Stimulated activated memory B cell treated with anti-CD40 and anti-IgM and Interleukin-4, amounts not matched to agents 10 μg/mL and 1 μg/mL and 100 μg/mL, for 72 hours (primary cell): ENCODE results near the gene SCN4B.

Experiments used
- ATAC-seq: fragments of 150-1000 bp; cut with Tn5 transposase; 2 replicates; pipeline ENCODE4 v1.10.0; 2021
- H3K27ac Mint-ChIP-seq: one replicate; pipeline ENCODE4 v1.8.0; 2022; ENCODE audit warnings: mild to moderate bottlenecking, mixed read lengths
- H3K27me3 Mint-ChIP-seq: one replicate; pipeline ENCODE4 v1.8.0; 2022; ENCODE audit warnings: mixed read lengths
- H3K36me3 Mint-ChIP-seq: one replicate; pipeline ENCODE4 v1.8.0; 2022; ENCODE audit warnings: mixed read lengths
- H3K4me1 Mint-ChIP-seq: one replicate; pipeline ENCODE4 v1.8.0; 2022; ENCODE audit warnings: mixed read lengths
- H3K4me3 Mint-ChIP-seq: one replicate; pipeline ENCODE4 v1.8.0; 2022; ENCODE audit warnings: mild to moderate bottlenecking, moderate library complexity, mixed read lengths
- H3K9me3 Mint-ChIP-seq: one replicate; pipeline ENCODE4 v1.8.0; 2022; ENCODE audit warnings: mixed read lengths

Gene SCN4B

GRCh38 chr11:118180300-118180703, 27.7 kb upstream of the SCN4B start:
- Mint-ChIP-seq H3K4me1 (no peaks in the 10 kb centered on the region), H3K27ac (no peak overlapping the region), H3K36me3 (no peaks in the 10 kb centered on the region), H3K9me3 (peaks cover 2% of the 10 kb centered on the region), H3K27me3 (peaks cover 55% of the 10 kb centered on the region), H3K4me3 (no peak overlapping the region)
- ATAC-seq: peak; percentile 16

GRCh38 chr11:118176778-118177134, 24.1 kb upstream of the SCN4B start:
- Mint-ChIP-seq H3K9me3 (no peaks in the 10 kb centered on the region), H3K4me3 (no peak overlapping the region), H3K27me3 (peaks cover 62% of the 10 kb centered on the region), H3K36me3 (no peaks in the 10 kb centered on the region), H3K4me1 (no peaks in the 10 kb centered on the region), H3K27ac (no peak overlapping the region)
- no peak for ATAC-seq

GRCh38 chr11:118175993-118176777, 23.6 kb upstream of the SCN4B start, which contains the start of gene SCN2B:
Gene SCN2B, minus strand, starts transcription at chr11:118176639. Its CDS starts 208 bp downstream, at chr11:118176431.
- ATAC-seq: no peak
- Mint-ChIP-seq H3K27me3 (peaks cover 58% of the 10 kb centered on the region), H3K27ac (no peak within 1 kb of the TSS), H3K36me3 (no peaks in the 10 kb centered on the region), H3K4me1 (no peaks in the 10 kb centered on the region), H3K9me3 (no peaks in the 10 kb centered on the region), H3K4me3 (no peak within 1 kb of the TSS)

- Mint-ChIP-seq H3K9me3 (no peaks in the 10 kb centered on the region), H3K4me3 (no peak overlapping the region), H3K27ac (no peak overlapping the region), H3K27me3 (peaks cover 58% of the 10 kb centered on the region), H3K36me3 (no peaks in the 10 kb centered on the region), H3K4me1 (no peaks in the 10 kb centered on the region)
- ATAC-seq: no peak
Measured at GRCh38 chr11:118175031-118175992, 22.7 kb upstream of the SCN4B start.

GRCh38 chr11:118174006-118174567, 21.5 kb upstream of the SCN4B start:
- ATAC-seq: no peak
- peaks cover 58% of the 10 kb centered on the region for H3K27me3 Mint-ChIP-seq

GRCh38 chr11:118172356-118172755, 19.7 kb upstream of the SCN4B start:
- Mint-ChIP-seq H3K27me3 (peaks cover 64% of the 10 kb centered on the region), H3K36me3 (no peaks in the 10 kb centered on the region), H3K4me3 (no peak overlapping the region), H3K27ac (no peak overlapping the region), H3K4me1 (no peaks in the 10 kb centered on the region), H3K9me3 (no peaks in the 10 kb centered on the region)
- no peak for ATAC-seq

More at GRCh38 chr11:118174006-118174567, 21.5 kb upstream of the SCN4B start:
- no peak overlapping the region for H3K27ac Mint-ChIP-seq
- no peaks in the 10 kb centered on the region for H3K9me3 Mint-ChIP-seq
- H3K4me3 Mint-ChIP-seq: no peak overlapping the region
- H3K36me3 Mint-ChIP-seq: no peaks in the 10 kb centered on the region
- no peaks in the 10 kb centered on the region for H3K4me1 Mint-ChIP-seq

- Mint-ChIP-seq H3K9me3 (no peaks in the 10 kb centered on the region), H3K27me3 (peaks cover 66% of the 10 kb centered on the region), H3K36me3 (no peaks in the 10 kb centered on the region), H3K27ac (no peak overlapping the region), H3K4me3 (no peak overlapping the region), H3K4me1 (no peaks in the 10 kb centered on the region)
- peak; percentile 61 for ATAC-seq
Measured at GRCh38 chr11:118171269-118172062, 18.8 kb upstream of the SCN4B start.

- no peak overlapping the region for H3K27ac Mint-ChIP-seq
- H3K36me3 Mint-ChIP-seq: no peaks in the 10 kb centered on the region
- H3K27me3 Mint-ChIP-seq: peaks cover 65% of the 10 kb centered on the region
- H3K9me3 Mint-ChIP-seq: no peaks in the 10 kb centered on the region
- no peaks in the 10 kb centered on the region for H3K4me1 Mint-ChIP-seq
- no peak for ATAC-seq
- H3K4me3 Mint-ChIP-seq: no peak overlapping the region
Measured at GRCh38 chr11:118170882-118171268, 18.3 kb upstream of the SCN4B start.

GRCh38 chr11:118170231-118170630, 17.6 kb upstream of the SCN4B start:
- no peak for ATAC-seq
- no peak overlapping the region for H3K4me3 Mint-ChIP-seq
- H3K27me3 Mint-ChIP-seq: peaks cover 58% of the 10 kb centered on the region
- H3K9me3 Mint-ChIP-seq: no peaks in the 10 kb centered on the region
- no peaks in the 10 kb centered on the region for H3K36me3 Mint-ChIP-seq
- H3K27ac Mint-ChIP-seq: no peak overlapping the region
- no peaks in the 10 kb centered on the region for H3K4me1 Mint-ChIP-seq

GRCh38 chr11:118169300-118170140, 16.9 kb upstream of the SCN4B start:
- Mint-ChIP-seq H3K4me3 (no peak overlapping the region), H3K27ac (no peak overlapping the region), H3K9me3 (no peaks in the 10 kb centered on the region), H3K27me3 (peaks cover 55% of the 10 kb centered on the region), H3K36me3 (no peaks in the 10 kb centered on the region), H3K4me1 (no peaks in the 10 kb centered on the region)
- no peak for ATAC-seq

GRCh38 chr11:118168751-118169150, 16.1 kb upstream of the SCN4B start:
- no peaks in the 10 kb centered on the region for H3K36me3 Mint-ChIP-seq
- no peaks in the 10 kb centered on the region for H3K4me1 Mint-ChIP-seq
- H3K9me3 Mint-ChIP-seq: no peaks in the 10 kb centered on the region
- peaks cover 57% of the 10 kb centered on the region for H3K27me3 Mint-ChIP-seq
- no peak overlapping the region for H3K27ac Mint-ChIP-seq
- ATAC-seq: no peak
- no peak overlapping the region for H3K4me3 Mint-ChIP-seq

- Mint-ChIP-seq H3K4me1 (no peaks in the 10 kb centered on the region), H3K36me3 (no peaks in the 10 kb centered on the region), H3K9me3 (no peaks in the 10 kb centered on the region), H3K27me3 (peaks cover 61% of the 10 kb centered on the region), H3K4me3 (no peak overlapping the region), H3K27ac (no peak overlapping the region)
- ATAC-seq: no peak
Measured at GRCh38 chr11:118168316-118168715, 15.7 kb upstream of the SCN4B start.

GRCh38 chr11:118167906-118168305, 15.3 kb upstream of the SCN4B start:
- Mint-ChIP-seq H3K4me3 (no peak overlapping the region), H3K27ac (no peak overlapping the region), H3K36me3 (no peaks in the 10 kb centered on the region), H3K27me3 (peaks cover 64% of the 10 kb centered on the region), H3K4me1 (no peaks in the 10 kb centered on the region), H3K9me3 (no peaks in the 10 kb centered on the region)
- no peak for ATAC-seq

GRCh38 chr11:118167253-118167652, 14.6 kb upstream of the SCN4B start:
- H3K4me3 Mint-ChIP-seq: no peak overlapping the region
- H3K36me3 Mint-ChIP-seq: no peaks in the 10 kb centered on the region
- H3K27me3 Mint-ChIP-seq: peaks cover 64% of the 10 kb centered on the region
- no peaks in the 10 kb centered on the region for H3K4me1 Mint-ChIP-seq
- no peak overlapping the region for H3K27ac Mint-ChIP-seq
- no peaks in the 10 kb centered on the region for H3K9me3 Mint-ChIP-seq
- ATAC-seq: no peak
